GM04504 (cell line): ENCODE results near the gene ZNF689.
"Not testable (repeated sequence)": the region's sequence is repeated elsewhere in the genome, so short reads cannot be mapped to it uniquely, and the experiment has no call there.

Experiments
- DNase-seq: peaks from one replicate; pipeline ENCODE4 v3.0.0-alpha.2; 2012; ENCODE audit warnings: low read depth

Gene ZNF689

DNA sequence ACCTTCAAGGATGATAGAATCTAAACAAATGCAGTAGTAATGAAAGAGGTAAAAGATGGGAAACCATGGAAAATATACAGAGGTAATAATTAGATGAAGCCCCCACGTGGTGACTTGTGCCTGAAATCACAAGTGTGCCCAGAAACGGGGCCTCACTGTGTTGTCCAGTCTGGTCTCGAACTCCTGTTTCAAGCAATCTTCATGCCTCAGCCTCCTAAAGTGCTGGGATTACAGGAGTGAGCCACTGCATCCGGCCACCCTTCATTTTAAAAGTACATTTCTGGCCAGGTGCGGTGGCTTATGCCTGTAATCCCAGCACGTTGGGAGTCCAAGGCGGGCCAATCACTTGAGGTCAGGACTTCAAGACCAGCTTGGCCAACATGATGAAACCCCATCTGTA, 26.4 kb upstream of the ZNF689 start:
- DNase-seq, result no peak

GRCh38 chr16:30633526-30633925, 23.3 kb upstream of the ZNF689 start:
- no peak for DNase-seq

DNA sequence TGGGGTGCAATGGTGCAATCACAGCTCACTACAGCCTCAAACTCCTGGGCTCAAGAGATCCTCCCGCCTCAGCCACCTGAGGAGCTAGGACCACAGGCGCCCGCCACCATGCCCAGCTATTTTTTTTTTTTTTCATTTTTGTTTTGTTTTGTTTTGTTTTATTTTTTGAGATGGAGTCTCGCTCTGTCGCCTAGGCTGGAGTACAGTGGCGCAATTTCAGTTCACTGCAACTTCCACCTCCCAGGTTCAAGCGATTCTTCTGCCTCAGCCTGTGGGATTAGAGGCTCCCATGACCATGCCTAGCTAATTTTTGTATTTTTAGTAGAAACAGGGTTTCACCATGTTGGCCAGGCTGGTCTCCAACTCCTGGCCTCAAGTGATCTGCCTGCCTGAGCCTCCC, 22.3 kb upstream of the ZNF689 start:
- not testable (repeated sequence) for DNase-seq

DNA sequence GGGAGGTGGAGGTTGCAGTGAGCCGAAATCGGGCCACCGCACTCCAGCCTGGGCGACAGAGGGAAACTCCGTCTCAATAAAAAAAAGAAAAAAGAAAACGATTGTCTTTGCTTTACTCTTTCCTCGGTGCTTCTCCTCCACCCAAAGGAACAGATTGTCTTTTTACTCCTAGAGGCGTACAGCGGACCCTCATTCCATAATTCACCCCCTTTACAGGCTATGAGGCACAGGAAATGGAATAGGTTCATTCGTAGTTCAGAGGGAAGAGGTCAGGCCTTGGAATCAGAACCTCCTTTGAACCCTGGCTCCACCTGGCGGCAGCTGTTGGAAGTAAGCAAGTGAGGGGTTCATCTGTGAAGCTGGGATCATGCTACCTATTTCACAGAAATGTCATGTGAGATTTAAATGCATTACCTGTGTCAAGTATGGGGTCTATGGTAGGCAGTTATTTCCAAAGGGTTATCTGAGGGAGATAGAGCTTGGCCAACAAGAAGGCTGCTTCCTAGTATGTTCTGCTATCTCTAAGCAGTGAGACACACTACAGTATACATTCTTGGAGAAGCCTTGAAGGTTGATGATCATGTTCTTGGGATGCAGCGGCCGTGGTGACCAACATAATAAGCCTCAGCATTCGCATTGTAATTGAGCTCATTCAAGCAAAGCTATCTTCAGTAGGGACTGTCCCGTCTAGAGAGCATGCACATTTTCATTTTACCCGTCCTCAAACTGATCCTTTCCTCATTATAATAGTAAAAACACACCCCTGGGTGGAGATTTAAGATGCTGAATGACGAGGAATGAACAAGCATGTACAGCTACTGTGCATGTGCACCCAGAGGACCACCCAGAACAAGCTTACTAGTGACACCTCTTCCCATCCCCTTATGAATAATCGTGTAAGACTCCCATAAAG, 18.7 kb upstream of the ZNF689 start:
- DNase-seq, result peak; percentile 40

DNA sequence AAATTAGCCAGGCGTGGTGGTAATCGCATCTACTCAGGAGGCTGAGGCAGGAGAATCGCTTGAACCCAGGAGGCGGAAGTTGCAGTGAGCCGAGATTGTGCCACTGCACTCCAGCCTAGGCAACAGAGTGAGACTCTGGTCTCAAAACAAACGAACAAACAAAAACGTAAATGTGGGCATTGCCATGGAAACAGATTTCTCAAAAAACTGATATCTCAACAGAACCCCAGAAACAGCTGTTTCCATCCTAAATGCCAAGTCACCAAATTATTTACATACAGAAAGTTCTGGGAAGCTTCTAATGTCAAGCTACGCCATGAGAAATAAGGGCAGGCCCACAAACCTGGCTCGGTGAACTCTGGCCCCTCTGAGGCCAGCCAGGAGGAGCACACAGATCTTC, 16.0 kb upstream of the ZNF689 start:
- DNase-seq, result no peak

GRCh38 chr16:30623536-30624283, 13.5 kb upstream of the ZNF689 start:
- no peak for DNase-seq

- DNase-seq, result no peak
Observed at GRCh38 chr16:30622455-30623032, 12.4 kb upstream of the ZNF689 start.

GRCh38 chr16:30621765-30622164, 11.6 kb upstream of the ZNF689 start:
- DNase-seq, result no peak

- no peak for DNase-seq
Observed at GRCh38 chr16:30620169-30620568, 10.0 kb upstream of the ZNF689 start.

GRCh38 chr16:30619638-30620037, 9.4 kb upstream of the ZNF689 start:
- no peak for DNase-seq

- no peak for DNase-seq
Observed at GRCh38 chr16:30619202-30619601, 9.0 kb upstream of the ZNF689 start.

DNA sequence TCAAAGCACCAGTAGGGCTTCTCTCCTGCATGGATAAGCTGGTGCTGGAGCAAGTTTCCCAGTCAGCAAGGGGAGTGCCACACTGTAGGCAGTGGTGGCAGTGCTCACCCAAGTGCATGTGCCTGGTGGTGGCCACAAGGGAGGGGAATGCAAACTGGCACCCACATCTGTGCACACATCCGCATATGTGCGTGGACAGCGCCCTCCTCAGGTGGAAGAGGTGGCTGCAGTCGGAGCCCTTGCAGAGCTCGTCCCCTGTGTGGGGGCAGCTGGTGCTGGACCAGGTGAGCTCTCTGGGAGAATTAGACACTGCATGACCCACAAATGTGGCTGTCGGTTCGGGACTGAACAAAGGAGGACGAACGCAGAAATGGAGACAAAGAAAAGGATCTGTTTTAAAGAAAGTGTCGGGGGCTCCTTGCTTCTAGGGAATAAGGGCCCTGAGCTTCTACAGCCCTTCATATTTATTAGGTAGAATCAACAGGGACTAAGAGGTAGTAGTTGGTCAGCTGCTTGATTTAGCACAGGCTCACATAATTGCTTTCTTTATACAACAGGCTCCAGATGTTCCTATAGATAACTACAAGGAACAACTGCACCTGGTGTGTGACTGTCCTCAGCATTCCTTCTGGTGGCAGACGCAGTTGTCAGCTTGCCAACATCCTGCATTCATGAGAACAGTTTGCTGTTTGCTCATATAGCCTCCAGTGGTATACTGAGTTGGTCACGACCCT, 5.3 kb upstream of the ZNF689 start:
- DNase-seq, result no peak

GRCh38 chr16:30609002-30609925, 925 bp downstream of the ZNF689 start:
- DNase-seq, result no peak

- no peak for DNase-seq
Observed at GRCh38 chr16:30606004-30606403, 4.2 kb downstream of the ZNF689 start.

GRCh38 chr16:30605158-30605557, 5.0 kb downstream of the ZNF689 start:
- DNase-seq, result no peak

GRCh38 chr16:30604316-30604947, 5.8 kb downstream of the ZNF689 start:
- DNase-seq, result no peak

DNA sequence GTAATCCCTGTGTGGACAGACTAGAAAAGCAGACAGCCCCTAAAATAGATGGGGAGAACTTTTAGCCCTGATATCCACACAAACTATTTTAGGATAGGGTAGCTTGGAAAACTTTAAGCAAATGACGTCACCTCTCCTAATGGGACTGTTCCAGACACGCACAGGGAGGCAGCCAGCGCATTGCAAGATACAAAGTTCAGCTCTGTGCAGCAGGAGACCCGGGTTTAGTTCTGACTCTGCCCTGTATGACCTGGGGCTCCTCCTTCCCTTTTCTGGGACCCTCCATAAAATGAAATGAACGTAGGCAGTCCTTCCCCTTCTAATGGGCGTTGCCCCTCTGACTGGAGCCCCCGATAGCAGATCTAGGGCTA, 6.3 kb downstream of the ZNF689 start:
- DNase-seq, result no peak

- DNase-seq, result no peak
Observed at GRCh38 chr16:30602616-30603277, 7.4 kb downstream of the ZNF689 start.

DNA sequence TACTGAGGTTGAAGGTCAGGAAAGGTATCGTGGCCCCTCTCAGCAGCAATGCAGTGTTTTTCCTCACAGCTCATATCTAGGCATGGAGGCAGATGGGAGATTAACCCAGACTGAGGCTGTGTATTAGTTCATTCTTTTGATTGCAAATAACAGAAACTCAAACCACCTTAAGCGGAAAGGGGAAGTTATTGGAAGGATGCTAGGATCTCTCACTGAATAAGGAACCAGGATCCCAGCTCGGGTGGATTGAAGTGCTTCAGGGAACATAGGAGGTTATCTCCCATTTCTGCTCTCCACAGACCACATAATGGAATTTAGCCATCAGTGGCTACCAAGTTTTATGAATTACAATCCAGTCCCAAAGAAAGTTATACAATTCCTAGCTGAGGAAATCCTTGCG, 8.2 kb downstream of the ZNF689 start:
- DNase-seq, result no peak

DNA sequence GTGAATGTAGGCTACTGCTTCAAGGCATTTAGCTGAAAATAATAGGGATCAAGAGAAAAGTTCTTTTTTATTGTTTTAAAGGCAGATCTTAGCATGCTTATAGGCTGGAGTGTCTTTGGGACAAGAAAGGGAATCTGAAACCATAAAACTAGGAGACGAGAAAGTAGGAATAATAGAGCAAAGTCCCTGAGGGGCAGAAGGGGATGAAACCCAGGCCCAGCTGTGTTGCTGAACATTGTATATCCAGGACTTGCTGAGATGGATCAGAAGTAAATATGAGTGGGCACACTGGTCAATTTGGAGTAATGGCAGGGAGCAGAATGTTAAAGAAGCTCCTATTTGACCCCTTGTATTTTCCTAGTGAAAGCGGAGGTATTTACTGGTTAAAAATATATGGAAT, 9.3 kb downstream of the ZNF689 start:
- DNase-seq, result no peak
